GM18526 (cell line): ENCODE measurements around the gene CIB4.

Experiments
- POLR2A ChIP-seq: IDR thresholded peaks from 3 replicates; pipeline ENCODE4 v1.6.1; 2011; ENCODE audit not compliant: insufficient read length; ENCODE audit errors: extremely low read depth

CIB4 gene

DNA sequence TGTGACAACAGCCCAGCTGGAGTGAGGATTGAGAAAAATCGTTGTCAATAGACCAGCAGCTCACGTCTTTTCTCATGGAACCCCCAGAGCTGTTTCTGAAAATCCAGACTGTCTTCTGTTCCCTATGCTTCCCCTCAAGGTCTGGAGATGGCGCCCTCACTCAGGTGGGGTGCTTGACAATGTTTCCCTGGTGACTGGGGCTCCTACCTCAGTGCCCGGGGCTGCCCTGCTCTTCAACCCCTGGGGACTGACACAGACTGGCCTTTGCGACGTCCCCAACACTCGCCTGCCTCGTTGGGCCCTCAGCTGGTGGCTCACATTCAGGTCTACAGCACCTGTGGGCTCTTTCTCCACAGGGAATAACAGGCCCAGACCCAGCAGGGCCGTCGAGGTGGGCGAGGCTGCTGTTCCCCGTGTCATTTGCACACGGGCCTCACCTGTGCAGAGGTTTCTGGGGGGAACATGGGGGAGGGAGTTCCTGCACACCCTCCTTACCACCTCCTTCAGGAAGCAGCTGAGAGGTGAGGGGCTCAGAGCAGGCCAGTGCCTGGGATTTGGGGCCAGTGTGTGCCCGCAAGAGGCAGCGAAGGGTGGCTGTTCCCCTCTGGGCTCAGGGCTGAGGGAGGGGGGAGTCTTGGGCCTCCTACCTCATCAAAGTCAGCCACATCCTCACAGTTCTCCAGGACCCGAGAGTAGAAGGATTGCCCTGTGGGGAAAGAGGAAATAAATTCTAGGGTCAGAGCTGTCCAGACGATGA is 103.9 kb downstream of the CIB4 start:
- no peak for TF ChIP-seq POLR2A

- TF ChIP-seq POLR2A: no peak
Measured at GRCh38 chr2:26536371-26537068, 104.6 kb downstream of the CIB4 start.

DNA sequence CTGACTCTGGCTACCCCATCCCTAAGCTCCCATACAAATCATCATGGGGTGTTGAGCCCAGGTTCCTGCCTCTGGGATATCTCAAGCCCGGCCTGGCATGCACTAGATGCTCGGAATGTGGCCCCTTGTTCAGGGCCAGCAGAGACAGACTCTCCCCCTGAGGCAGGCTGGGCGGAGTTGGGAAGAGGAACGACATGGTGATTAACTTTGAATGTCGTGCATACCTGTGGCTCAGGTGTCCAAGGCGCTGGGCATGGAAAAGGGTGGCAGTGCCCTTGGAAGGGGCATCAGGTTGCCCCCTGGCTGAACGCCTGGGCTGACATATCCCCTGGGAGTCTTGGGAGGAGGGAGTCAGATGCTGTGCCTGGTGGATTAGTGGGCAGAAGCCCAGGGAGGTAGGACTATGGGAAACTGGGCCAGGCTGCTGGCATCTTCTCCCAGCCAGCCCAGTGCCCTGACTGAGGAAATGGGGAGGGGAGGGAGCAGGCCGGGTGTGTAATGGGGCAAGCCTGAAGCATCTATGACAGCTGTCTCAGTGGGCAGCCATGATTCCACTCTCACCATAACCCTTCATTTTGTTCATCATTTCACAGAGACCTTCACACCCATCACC is 105.4 kb downstream of the CIB4 start:
- no peak for TF ChIP-seq POLR2A

- TF ChIP-seq POLR2A: no peak
Measured at GRCh38 chr2:26534865-26535662, 106.1 kb downstream of the CIB4 start.

DNA sequence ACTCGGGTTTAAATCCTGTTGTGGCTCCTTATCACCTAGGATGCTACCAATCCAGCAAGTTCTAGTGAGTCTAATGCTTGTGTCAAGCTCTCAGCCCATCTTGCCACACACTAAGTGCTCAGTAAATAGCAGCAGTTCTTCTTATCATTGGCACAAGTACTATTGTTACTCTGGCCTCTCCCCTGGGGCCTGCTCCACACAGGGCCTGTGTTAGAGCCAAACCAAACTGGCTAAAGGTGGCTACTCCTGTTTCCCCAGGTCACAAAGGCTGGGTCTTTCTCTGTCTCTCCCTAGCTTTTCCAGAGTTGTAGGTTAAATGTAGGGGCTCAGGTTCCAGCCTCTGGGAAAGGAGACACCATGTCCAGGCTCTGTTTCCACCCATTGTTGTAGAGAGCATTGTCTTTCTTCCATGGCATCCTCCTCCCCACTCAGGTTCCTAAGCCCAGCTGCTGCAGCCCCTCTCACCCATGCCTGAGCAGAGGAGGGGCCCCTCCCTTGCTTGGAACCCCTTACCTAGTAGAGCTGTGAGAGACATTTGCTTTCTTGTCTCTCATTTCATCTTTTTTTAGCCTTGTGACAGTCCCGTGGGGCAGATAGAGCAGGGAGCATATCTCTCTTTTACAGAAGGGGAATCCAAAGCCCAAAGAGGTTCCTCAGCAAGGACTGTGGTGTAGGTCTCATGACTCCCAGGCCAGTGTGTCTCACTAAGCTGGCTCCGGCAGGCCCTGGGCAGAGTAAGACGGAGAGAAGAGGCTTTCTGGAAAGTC is 106.9 kb downstream of the CIB4 start:
- TF ChIP-seq POLR2A: no peak

- TF ChIP-seq POLR2A: no peak
Measured at GRCh38 chr2:26533661-26534060, 107.5 kb downstream of the CIB4 start.

- no peak for TF ChIP-seq POLR2A
Measured at GRCh38 chr2:26532301-26533250, 108.6 kb downstream of the CIB4 start.
